Activated CD4-positive, alpha-beta T cell treated with anti-CD3 and anti-CD28 coated beads, Interleukin-2, amount 50 U/mL, for 1 hour (primary cell): ENCODE measurements around the gene ETV5.

Source experiments
- DNase-seq: peaks from one replicate; pipeline ENCODE4 v3.0.0-alpha.2; 2020

ETV5 gene

DNA sequence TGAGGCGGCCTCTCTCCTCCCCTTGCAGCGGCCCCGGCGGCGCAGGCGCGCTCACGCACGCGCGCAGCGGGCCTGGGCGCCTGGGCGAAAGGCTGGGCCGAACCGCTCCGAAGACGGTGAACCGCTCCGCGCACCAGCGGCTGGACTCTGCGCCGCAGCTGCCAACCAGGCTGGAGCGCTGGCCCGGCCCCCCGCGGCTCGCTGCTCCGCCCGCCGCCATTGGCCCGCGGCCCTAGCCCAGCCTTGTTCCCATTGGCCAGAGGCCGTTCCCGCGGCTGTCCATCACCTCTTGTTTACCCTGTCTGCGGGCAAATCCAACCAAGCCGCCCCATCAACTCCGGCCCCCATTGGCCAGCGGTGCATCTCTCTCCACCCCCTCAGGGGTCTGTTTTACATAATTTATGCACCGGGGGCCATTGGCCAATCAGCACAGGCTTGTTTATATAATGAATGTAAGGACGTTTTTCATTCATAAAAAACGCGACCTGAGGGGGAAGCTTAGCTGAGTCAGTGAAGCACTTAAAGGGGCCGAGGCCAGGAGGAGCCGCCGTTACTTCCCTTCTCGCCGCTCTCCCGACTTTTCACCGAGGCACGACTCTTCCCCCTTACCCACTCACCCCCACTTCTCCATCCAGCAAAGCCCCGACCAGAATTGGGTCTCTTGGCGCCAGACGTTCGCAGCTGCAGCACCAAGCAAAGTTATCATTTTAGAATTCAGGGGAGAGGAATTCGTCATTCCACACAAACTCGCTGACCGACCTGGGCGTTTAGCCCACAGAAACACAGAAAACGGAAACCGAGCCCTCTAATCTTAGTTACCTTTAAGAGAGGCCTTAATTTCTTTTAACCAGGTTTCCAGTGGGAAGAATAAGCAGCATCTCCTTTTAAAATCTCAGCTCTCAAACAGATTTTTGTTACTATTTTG lies at the start of gene ETV5:
Gene ETV5, minus strand, starts transcription at position 149 of the 925 bp plus-strand sequence. CDS start 3,221 bp downstream, outside the sequence.
- peak; percentile 80 for DNase-seq

- DNase-seq = no peak
Observed at GRCh38 chr3:186154641-186155040, 45.8 kb upstream of the ETV5 start.

GRCh38 chr3:186152889-186153292 lies 44.0 kb upstream of the ETV5 start:
- no peak for DNase-seq

DNA sequence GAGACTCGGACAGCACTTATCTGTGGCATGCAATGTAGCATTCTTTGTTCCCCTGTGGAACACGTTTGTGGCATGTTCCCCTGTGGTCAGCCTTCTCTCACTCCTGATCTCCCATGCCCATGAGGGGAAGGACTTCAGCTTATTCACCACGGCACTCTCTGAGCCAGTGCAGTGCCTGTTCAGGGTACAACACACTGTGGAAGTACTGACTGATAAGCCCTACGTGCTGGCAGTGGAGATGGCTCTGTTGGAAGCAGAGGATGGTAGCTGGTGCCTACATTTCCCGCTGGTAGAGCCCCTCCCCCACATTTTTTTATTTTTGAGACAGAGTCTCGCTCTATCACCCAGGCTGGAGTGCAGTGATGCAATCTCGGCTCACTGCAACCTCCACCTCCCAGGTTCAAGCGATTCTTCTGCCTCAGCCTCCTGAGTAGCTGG lies 43.5 kb upstream of the ETV5 start:
- DNase-seq = no peak

DNA sequence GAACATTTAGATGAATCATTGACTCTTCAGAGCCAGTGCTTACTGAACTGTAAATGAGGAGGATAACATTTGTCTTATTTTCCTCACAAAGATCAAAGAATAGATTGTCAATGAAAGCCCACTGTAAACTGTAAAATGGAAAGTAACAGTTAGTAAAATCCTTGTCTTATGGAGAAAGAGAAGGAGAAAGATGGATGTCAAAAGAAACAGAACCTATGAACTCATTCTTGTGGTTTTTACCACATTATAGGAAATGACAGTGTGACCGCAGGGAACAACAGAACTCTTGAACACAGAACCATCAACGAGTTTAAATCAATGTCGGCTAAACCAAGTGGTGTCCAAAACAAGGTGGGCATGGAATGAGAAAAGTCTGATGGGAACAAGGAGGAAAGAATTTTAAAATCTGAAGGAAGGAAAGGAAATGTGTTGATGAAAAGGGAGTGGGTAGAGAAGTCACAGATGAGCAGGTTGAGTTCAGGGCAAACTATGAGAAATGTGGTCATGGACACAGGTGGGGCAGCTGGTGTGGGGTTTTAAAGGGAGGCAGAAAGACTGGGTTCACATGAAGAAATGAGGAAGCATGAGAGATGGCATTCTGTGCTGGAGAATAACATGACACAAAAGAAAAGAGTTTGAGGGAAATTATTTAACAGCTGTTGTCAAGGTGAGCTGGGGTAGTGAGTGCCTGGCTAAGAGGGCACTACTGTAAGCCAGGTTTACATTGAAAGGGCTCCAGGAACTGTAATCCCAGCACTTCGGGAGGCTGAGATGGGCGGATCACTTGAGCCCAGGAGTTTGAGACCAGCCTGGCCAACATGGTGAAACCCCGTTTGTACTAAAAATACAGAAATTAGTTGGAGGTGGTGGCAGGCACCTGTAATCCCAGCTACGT lies 42.4 kb upstream of the ETV5 start:
- DNase-seq = no peak

GRCh38 chr3:186150041-186150830 lies 41.3 kb upstream of the ETV5 start:
- DNase-seq = no peak

DNA sequence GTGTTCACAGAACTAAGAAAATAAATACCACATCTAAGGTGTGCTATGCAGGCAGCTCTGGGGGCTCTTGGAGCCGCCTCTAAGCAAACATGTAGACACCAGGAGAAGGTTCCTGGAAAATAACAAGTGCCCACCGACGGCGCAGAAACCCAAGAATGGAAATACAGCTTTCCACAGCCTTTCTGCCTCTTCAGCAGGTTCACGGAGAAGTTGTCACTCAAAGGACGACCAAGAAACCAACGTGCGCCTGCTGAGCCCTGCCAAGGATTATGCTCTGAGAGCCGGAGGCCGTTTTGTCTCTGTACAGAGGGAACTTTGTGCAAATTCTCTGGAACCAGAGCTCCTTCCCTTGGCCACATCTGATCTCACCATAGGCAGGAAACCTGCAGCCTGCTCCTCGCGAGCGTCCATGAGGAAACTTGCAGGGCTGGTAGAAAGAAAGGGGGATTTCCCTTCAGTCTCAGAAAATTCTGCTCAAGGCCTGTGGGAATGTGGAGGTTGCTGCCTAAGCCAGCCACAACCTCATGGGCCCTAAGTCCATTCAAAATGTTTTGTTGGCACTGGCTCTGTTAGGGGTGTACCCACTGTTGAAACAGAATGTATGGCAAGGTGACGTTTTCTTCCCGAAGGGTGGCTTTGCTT lies 40.6 kb upstream of the ETV5 start:
- no peak for DNase-seq

DNA sequence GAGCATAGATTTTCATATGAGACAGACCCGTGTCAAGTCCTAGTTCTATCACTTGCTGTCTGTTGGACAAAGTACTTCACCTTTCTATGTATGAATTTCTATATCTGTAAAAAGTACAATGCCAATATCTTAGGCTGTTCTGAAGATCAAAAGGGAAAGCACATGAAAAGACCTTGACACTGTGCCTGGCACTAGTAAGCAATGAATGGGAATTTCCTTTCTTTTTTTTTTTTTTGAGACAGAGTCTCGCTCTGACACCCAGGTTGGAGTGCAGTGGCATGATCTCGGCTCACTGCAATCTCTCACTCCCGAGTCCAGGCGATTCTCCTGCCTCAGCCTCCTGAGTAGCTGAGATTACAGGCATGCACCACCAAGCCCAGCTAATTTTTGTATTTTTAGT lies 35.4 kb upstream of the ETV5 start:
- DNase-seq = no peak

DNA sequence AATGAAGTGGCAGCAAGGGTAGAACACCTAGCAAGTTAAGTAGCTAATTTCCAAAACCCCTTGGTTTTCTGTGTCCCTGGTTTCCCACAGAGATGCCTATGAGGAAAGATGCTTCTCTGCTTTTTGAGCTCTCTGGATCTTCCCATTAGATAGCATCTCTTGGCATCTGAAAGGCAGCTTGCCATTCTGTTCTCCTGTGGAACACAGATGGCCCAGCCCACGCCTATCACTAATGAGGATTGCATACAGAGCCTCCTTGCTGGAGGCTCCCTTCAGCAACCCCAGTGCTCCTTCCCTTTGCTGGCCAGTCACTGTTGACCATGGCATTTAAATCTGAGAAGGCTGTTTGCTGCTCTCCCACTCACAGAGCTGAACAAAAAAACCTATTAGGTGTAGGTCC lies 34.4 kb upstream of the ETV5 start:
- DNase-seq = no peak

GRCh38 chr3:186142393-186142932 lies 33.6 kb upstream of the ETV5 start:
- DNase-seq = no peak

DNA sequence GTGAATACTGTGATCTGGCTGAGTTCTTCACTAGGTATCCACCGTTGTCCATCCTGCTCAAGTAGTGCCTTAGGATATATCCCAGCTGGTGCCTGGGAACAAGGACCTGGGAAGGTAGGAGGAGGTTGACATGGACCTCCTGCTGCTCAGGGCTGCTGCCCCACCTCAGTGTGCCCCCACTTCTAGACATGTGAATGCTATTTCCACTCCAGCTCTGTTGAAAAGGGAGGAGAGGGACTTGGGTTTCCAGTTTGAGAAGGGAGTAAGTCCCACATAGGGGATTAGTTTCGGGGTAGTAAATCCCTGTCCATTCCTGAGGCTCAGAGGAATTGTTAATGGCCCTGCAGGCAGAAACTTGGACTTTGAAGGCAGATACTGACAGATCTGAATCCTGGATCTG lies 32.9 kb upstream of the ETV5 start:
- no peak for DNase-seq

- no peak for DNase-seq
Observed at GRCh38 chr3:186138272-186138981, 29.5 kb upstream of the ETV5 start.

- no peak for DNase-seq
Observed at GRCh38 chr3:186137051-186137685, 28.3 kb upstream of the ETV5 start.

- no peak for DNase-seq
Observed at GRCh38 chr3:186133980-186134379, 25.1 kb upstream of the ETV5 start.

DNA sequence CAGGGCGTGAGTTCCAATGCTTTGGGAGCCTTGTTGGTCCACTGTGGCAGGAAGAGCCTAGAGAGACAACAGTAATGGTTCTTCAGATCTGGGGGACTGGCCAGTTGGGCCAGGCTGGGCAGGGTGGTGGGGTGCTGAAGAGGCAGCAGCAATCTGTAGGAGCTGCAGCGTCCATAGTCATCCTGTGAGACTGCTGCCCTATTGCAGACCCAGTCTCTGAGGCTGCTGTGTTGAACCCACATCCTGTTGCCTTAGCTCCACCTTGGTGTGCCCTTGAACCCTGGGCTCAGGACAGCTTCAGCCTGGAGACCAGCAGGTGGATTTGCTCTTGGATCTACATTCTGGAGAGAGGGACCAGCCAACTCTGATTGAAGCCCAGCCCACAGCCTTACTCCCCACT lies 23.6 kb upstream of the ETV5 start:
- DNase-seq = no peak

- DNase-seq = no peak
Observed at GRCh38 chr3:186129206-186129605, 20.3 kb upstream of the ETV5 start.

GRCh38 chr3:186128158-186128557 lies 19.3 kb upstream of the ETV5 start:
- DNase-seq = no peak

DNA sequence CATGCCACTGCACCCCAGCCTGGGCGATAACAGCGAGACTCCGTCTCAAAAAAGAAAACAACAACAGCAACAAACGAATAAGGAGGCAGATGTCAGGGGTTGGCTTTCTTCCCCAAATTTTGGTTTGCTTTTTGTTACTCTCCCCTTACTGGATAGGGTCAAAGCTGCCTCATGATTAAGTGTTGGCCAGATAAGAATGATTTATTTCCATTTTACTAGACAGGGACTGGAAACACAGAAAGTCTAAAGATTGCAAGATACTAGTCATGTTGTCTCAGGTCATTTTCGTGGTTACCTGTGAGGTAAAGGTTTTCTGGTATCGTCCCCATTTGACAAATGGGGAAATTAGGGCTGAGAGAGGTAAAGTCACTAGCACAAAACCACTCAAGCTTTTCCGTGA lies 18.6 kb upstream of the ETV5 start:
- DNase-seq = no peak

GRCh38 chr3:186125118-186125517 lies 16.2 kb upstream of the ETV5 start:
- no peak for DNase-seq

DNA sequence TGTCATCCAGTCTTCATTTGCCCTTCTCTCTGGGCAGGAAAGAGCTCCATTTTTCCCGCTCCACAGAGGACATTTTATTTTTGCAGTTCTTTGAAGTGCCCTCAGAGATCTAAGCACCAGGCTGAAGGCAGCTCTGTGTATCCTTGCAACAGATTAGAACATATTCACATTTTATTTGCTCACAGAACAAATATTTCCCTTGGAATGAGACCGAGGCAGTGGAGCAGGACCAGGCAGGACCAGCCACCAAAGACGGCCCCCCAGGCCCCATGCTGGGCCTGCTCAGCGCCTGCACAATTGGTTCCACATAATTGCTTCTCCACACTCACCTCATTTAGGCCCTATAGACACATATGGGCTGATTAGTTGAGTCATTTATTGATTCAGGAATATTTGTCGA lies 15.7 kb upstream of the ETV5 start:
- no peak for DNase-seq

GRCh38 chr3:186123012-186123411 lies 14.1 kb upstream of the ETV5 start:
- DNase-seq = no peak
